ENCODE results near the gene DIP2A. TPM values are rescaled to one million over a fixed set of nuclear protein-coding genes. Genes with fewer than 3 reads are reported as not detected.

The DIP2A gene
- total and polyA plus RNA-seq, 9 donors = 20.5 to 40.3 (median 32.0) TPM

DNA sequence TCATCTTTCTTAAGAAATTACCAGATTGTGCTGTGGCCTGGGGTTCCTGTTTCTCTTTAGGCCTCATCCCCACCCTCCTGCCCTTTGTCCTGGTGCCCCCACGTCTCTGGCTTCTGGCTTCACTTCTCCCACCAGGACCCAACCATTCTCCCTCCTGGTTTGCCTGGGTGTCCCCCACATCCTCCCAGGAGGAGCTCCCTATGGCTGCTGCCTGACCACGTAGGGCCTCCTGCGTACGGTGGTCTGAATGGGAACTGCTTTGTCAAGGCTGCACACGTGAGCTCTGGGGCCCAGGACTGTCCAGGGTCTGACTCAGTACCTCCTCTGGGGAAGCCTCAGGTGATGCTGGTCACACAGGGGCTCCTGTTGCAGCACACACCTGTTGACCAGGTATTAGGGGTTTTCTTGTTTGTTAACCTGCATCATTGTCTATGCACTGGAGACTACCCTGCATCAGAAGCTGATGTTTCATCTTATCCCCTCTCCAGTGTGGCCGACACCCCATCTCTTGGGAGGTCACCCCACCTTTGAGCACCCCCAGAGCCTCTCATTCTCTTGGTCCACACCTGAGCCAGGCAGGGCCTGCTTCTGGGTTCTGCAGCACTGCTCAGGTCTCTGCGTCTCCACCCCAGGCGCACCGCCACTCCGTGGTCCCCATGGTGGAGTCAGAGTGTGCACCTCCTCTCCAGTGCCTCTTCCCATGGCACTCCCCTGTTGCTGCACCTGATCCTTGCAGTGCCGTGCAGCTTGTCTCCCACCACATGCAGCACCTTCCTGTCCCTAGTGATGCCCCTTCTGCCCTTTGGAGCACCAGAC is 80.4 kb downstream of the DIP2A start:
- Histone ChIP-seq H3K9me3 (no peaks in the 10 kb centered on the region), H3K36me3 (no peaks in the 10 kb centered on the region), H3K4me3 (no peak overlapping the region), H3K27ac (no peak overlapping the region), H3K4me1 (ENCODE audit: insufficient read depth) (no peaks in the 10 kb centered on the region), H3K27me3 (no peaks in the 10 kb centered on the region)
- 90 to 94% (median 91%) methylated on average over 11 of the region's 11 CpGs for WGBS, 3 donors
- no peak for DNase-seq
- intact Hi-C loops (cut with DNase I) = no loop called here
- TF ChIP-seq POLR2A (IDR thresholded peaks at IDR 0.05) = no peak
- no peak for TF ChIP-seq CTCF (IDR thresholded peaks at IDR 0.05)
- TF ChIP-seq EP300 (IDR thresholded peaks at IDR 0.05) = no peak

- no peaks in the 10 kb centered on the region for H3K9me3 ChIP-seq
- TF ChIP-seq POLR2A (IDR thresholded peaks at IDR 0.05) (no peak), CTCF (IDR thresholded peaks at IDR 0.05) (no peak)
- H3K36me3 ChIP-seq = no peaks in the 10 kb centered on the region
- no peak for DNase-seq
- no peaks in the 10 kb centered on the region for H3K4me1 ChIP-seq (ENCODE audit: insufficient read depth)
- no peak overlapping the region for H3K27ac ChIP-seq
- 90 to 95% (median 92%) methylated on average over 11 of the region's 11 CpGs for WGBS, 3 donors
- H3K27me3 ChIP-seq = no peaks in the 10 kb centered on the region
- intact Hi-C loops (cut with DNase I) = no loop called here
- no peak overlapping the region for H3K4me3 ChIP-seq
Observed at GRCh38 chr21:46540087-46540710, 81.5 kb downstream of the DIP2A start.

GRCh38 chr21:46542588-46543124 is 84.0 kb downstream of the DIP2A start:
- TF ChIP-seq CTCF (IDR thresholded peaks at IDR 0.05) (no peak), POLR2A (IDR thresholded peaks at IDR 0.05) (no peak), EP300 (IDR thresholded peaks at IDR 0.05) (no peak)
- intact Hi-C loops (cut with DNase I) = no loop called here
- no peaks in the 10 kb centered on the region for H3K27me3 ChIP-seq
- no peaks in the 10 kb centered on the region for H3K4me1 ChIP-seq (ENCODE audit: insufficient read depth)
- H3K4me3 ChIP-seq = no peak overlapping the region
- 87 to 91% (median 88%) methylated on average over 8 of the region's 8 CpGs for WGBS, 3 donors
- H3K27ac ChIP-seq = no peak overlapping the region
- no peaks in the 10 kb centered on the region for H3K9me3 ChIP-seq
- no peak for DNase-seq
- no peaks in the 10 kb centered on the region for H3K36me3 ChIP-seq

DNA sequence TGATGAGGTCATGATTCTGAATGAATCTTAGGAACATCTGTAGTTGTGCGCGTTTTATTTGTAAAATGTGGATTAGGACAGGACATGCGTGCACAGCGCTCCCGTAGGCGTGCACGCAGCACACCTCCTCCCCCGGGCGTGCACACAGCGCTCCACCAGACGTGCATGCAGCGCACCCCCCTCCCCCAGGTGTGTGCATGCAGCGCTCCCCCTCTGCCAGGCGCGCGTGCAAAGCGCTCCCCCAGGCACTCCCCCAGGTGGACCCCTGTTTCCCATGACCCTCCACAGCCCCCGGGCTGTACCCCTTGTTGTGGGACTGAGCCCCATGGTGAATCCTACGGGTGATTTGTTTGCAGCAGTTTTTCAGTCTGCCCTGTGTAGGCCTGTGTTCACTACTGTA is 84.6 kb downstream of the DIP2A start:
- intact Hi-C loops (cut with DNase I) = no loop called here

More for the DNA sequence above, 84.6 kb downstream of the DIP2A start:
- DNase-seq = no peak
- Histone ChIP-seq H3K36me3 (no peaks in the 10 kb centered on the region), H3K27ac (no peak overlapping the region), H3K4me1 (ENCODE audit: insufficient read depth) (no peaks in the 10 kb centered on the region), H3K9me3 (no peaks in the 10 kb centered on the region), H3K4me3 (no peak overlapping the region), H3K27me3 (no peaks in the 10 kb centered on the region)
- 83 to 92% (median 91%) methylated on average over 19 of the region's 19 CpGs for WGBS, 3 donors
- TF ChIP-seq EP300 (IDR thresholded peaks at IDR 0.05) (no peak), CTCF (IDR thresholded peaks at IDR 0.05) (no peak), POLR2A (IDR thresholded peaks at IDR 0.05) (no peak)

Data from ovary (tissue), 9 donors.